K562 (cell line): Measurements from ENCODE around the gene PPIL6. TPM values are rescaled to one million over a fixed set of nuclear protein-coding genes. Genes with fewer than 3 reads are reported as not detected.

ENCODE experiments used
- ATAC-seq: fragments of 200-7000 bp; cut with Tn5 transposase; 3 replicates; pipeline ENCODE4 v1.9.1; 2020; ENCODE audit warnings: moderate library complexity
- BruUV-seq: library from RNA; stranded (reverse); fragments of 400-500 nt; replicated peaks from 2 replicates; lab custom pipeline; 2021; lab: Mats Ljungman, UMichigan
- CTCF ChIA-PET: fragments of 300-600 bp; formaldehyde crosslinking; extraction: SDS; loops from one replicate; lab custom pipeline; 2021; ENCODE audit warnings: low intra/inter-chr PET ratio; lab: Yijun Ruan, JAX
- POLR2A ChIA-PET: fragments of 300-600, 350-650 bp; sonication (Branson Sonifier 250); formaldehyde crosslinking; extraction: SDS; loops from one replicate; lab custom pipeline; 2021; ENCODE audit warnings: antibody characterized with exemption, inconsistent platforms; lab: Yijun Ruan, JAX
- DNase-seq, 4 experiments: peaks; one replicate each; pipeline versions ENCODE4 v3.0.0 to v3.0.0-alpha.2; 2011 to 2018; ENCODE audit warnings: low spot score in 3 of 4, mixed read lengths in 3 of 4; ENCODE audit errors: extremely low read depth in 1 of 4
- FAIRE-seq: peaks from 2 replicates; lab custom pipeline; 2011; peaks lifted over from hg19 to GRCh38; lab: Jason Lieb, UNC
- H2AFZ ChIP-seq: 2 replicates; pipeline ENCODE4 v1.6.0; 2011; ENCODE audit warnings: low read depth, low read length, control low read depth, inconsistent platforms
- H3K27ac ChIP-seq: fragments of 200-600 bp; 3 replicates; pipeline ENCODE4 v1.8.0; 2011; ENCODE audit warnings: low read depth, mild to moderate bottlenecking, control low read depth, inconsistent platforms, low read length, moderate library complexity, mixed read lengths; ENCODE audit errors: extremely low read depth
- H3K27me3 ChIP-seq, 2 experiments: fragments of 300-600 bp in 1 of 2; 2 replicates in 1 of 2; 3 replicates in 1 of 2; pipeline versions ENCODE4 v1.6.0 to v1.8.0; 2011; ENCODE audit warnings: inconsistent platforms in 2 of 2, low read length in 2 of 2, mild to moderate bottlenecking in 1 of 2, mixed read lengths in 1 of 2, moderate library complexity in 1 of 2; ENCODE audit not compliant: control insufficient read depth in 2 of 2, insufficient read depth in 2 of 2
- H3K36me3 ChIP-seq: fragments of 300-600 bp; 3 replicates; pipeline ENCODE4 v1.8.0; 2011; ENCODE audit warnings: mild to moderate bottlenecking, low read length, inconsistent platforms; ENCODE audit not compliant: control insufficient read depth, insufficient read depth
- H3K4me1 ChIP-seq, 2 experiments: fragments of 200-600 bp in 1 of 2; replicated peaks in 1 of 2; 2 replicates in 1 of 2; 3 replicates in 1 of 2; pipeline versions ENCODE4 v1.5.1 to v1.8.0; 2011; ENCODE audit warnings: inconsistent platforms in 2 of 2, low read length in 2 of 2, mild to moderate bottlenecking in 1 of 2, mixed read lengths in 1 of 2, moderate library complexity in 1 of 2; ENCODE audit not compliant: control insufficient read depth in 2 of 2, insufficient read depth in 2 of 2
- H3K4me2 ChIP-seq: 2 replicates; pipeline ENCODE4 v1.6.1; 2011; ENCODE audit warnings: low read length, control low read depth, inconsistent platforms, mixed read lengths; ENCODE audit not compliant: insufficient read depth
- H3K4me3 ChIP-seq: fragments of 200-600 bp; sonication (generic), shearing (Covaris generic); 2 replicates; pipeline ENCODE4 v1.5.1; 2016; ENCODE audit warnings: control low read depth, inconsistent platforms
- H3K79me2 ChIP-seq: fragments of 200-600 bp; 3 replicates; pipeline ENCODE4 v1.8.0; 2011; ENCODE audit warnings: low read length, inconsistent platforms; ENCODE audit not compliant: control insufficient read depth, insufficient read depth
- H3K9ac ChIP-seq, 2 experiments: 2 replicates each; pipeline versions ENCODE4 v1.6.0 to v1.6.1; 2011; ENCODE audit warnings: low read depth in 2 of 2, low read length in 2 of 2, control low read depth in 1 of 2, inconsistent platforms in 1 of 2, mild to moderate bottlenecking in 1 of 2, mixed read lengths in 1 of 2; ENCODE audit not compliant: insufficient read depth in 1 of 2
- H3K9me1 ChIP-seq: one replicate; pipeline ENCODE4 v1.6.0; 2011; ENCODE audit warnings: inconsistent platforms, mild to moderate bottlenecking, low read length, moderate library complexity; ENCODE audit not compliant: control insufficient read depth, insufficient read depth
- H3K9me3 ChIP-seq: replicated peaks from 2 replicates; pipeline ENCODE4 v1.5.1; 2011; ENCODE audit warnings: low read depth, low read length, inconsistent platforms; ENCODE audit not compliant: control insufficient read depth, insufficient read depth
- H4K20me1 ChIP-seq: replicated peaks from 2 replicates; pipeline ENCODE4 v1.6.1; 2011; ENCODE audit warnings: low read length, inconsistent platforms, mixed read lengths; ENCODE audit not compliant: control insufficient read depth, insufficient read depth
- ATF3 ChIP-seq, 2 experiments: fragments of 450-650 bp in 1 of 2; sonication (generic) in 1 of 2; formaldehyde crosslinking in 1 of 2; IDR thresholded peaks in 1 of 2; conservative IDR thresholded peaks in 1 of 2; 2 replicates each; pipeline versions ENCODE4 v1.6.1 to v1.8.1; 2016 to 2023; ENCODE audit warnings: mild to moderate bottlenecking in 2 of 2, moderate library complexity in 2 of 2, inconsistent platforms in 1 of 2, missing genetic modification reagents in 1 of 2
- CHD1 ChIP-seq: fragments of 200-600 bp; sonication (generic); IDR thresholded peaks from one replicate; pipeline ENCODE4 v1.6.1; 2012; ENCODE audit warnings: mild to moderate bottlenecking, moderate library complexity, low read length, inconsistent platforms
- GABPA ChIP-seq: fragments of 200-800 bp; sonication (Bioruptor generic); conservative IDR thresholded peaks from 2 replicates; pipeline ENCODE4 v1.6.1; 2016; ENCODE audit warnings: low read depth, missing genetic modification characterization, missing compliant biosample characterization
- NCOA1 ChIP-seq: fragments of 450-650 bp; IDR thresholded peaks from 2 replicates; pipeline ENCODE4 v1.6.1; 2016; ENCODE audit warnings: low read depth
- POLR2AphosphoS5 ChIP-seq: IDR thresholded peaks from 2 replicates; pipeline ENCODE4 v1.6.1; 2011; ENCODE audit warnings: mild to moderate bottlenecking, low read depth, low read length, moderate library complexity; ENCODE audit not compliant: control insufficient read depth, insufficient read depth
- RFX1 ChIP-seq: fragments of 450-650 bp; IDR thresholded peaks from 2 replicates; pipeline ENCODE4 v1.6.1; 2016; ENCODE audit warnings: mild to moderate bottlenecking, moderate library complexity
- WHSC1 ChIP-seq: IDR thresholded peaks from one replicate; pipeline ENCODE4 v1.6.1; 2012; ENCODE audit warnings: low read length, control low read depth, inconsistent platforms
- ZFPM2 ChIP-seq: fragments of 250-450 bp; sonication (Bioruptor Pico); IDR thresholded peaks from 2 replicates; pipeline ENCODE4 v1.5.1; 2022; ENCODE audit warnings: mild to moderate bottlenecking
- ZNF347 ChIP-seq: fragments of 450-650 bp; formaldehyde crosslinking; IDR thresholded peaks from 2 replicates; pipeline ENCODE4 v1.4.0; 2020; ENCODE audit warnings: low read depth, mild to moderate bottlenecking, moderate library complexity
- ZNF592 ChIP-seq: fragments of 450-650 bp; IDR thresholded peaks from 2 replicates; pipeline ENCODE4 v1.6.1; 2017; ENCODE audit warnings: antibody characterized with exemption, mild to moderate bottlenecking
- WGBS: fragments of 100-300 bp; shearing (Covaris generic); methylation state at CpG from one replicate; pipeline ENCODE4 v1.1.6; 2016; ENCODE audit warnings: low coverage, mixed read lengths; ENCODE audit not compliant: insufficient coverage; ENCODE audit errors: missing lambda C conversion rate; 5-methylcytosine and 5-hydroxymethylcytosine counted together
- in situ Hi-C: fragments of 300-500 bp; cut with MboI; formaldehyde crosslinking; loops from 4 replicates; pipeline ENCODE4 v1.15.0; 2018; ENCODE audit warnings: inconsistent platforms, mixed read lengths
- intact Hi-C: fragments of 100-400 bp; cut with micrococcal nuclease; formaldehyde crosslinking; loops from 2 replicates; pipeline ENCODE4 v1.14.2; 2022
- polyA plus RNA-seq, 8 experiments: library from polyadenylated mRNA; depleted of rRNA in 4 of 8; stranded (reverse) in 5 of 8; unstranded in 3 of 8; fragments of >200 nt; fragmentation: Nextera tagmentation in 2 of 8; fragmentation: Illumina TruSeq in 1 of 8; extraction: Ambion mirVana in 2 of 8; extraction: Trizol in 1 of 8; gene quantifications; 2 replicates each; pipeline versions ENCODE4 v1.2.1 to v1.2.3, GENCODE V29; 2011 to 2014; ENCODE audit warnings: inconsistent platforms in 1 of 8, missing spikeins in 1 of 8
- total RNA-seq, 7 experiments: library from RNA; depleted of rRNA in 6 of 7; stranded (reverse); fragments of >200 nt in 6 of 7; fragmentation: Illumina TruSeq in 2 of 7; extraction: Trizol in 2 of 7; gene quantifications; 2 replicates each; pipeline versions ENCODE4 v1.2.1 to v1.2.3, GENCODE V29; 2011 to 2021; ENCODE audit warnings: low replicate concordance in 1 of 7

PPIL6 gene
- total and polyA plus RNA-seq, 9 of the 15 experiments (the other 6 are each of a cell fraction or from before 2014, with no cell fraction given), result 0.03 to 0.98 (median 0.41) TPM; not detected in 1

GRCh38 chr6:109469591-109470189, 29.3 kb upstream of the PPIL6 start:
- ChIA-PET POLR2A (interaction anchor here (0.5 to 1.5 kb wide), 5 partner anchors 9 to 29 kb away, joined by 3 to 6 read pairs (median 3); partner anchors contain the start of genes PPIL6, SMPD2 and ZBTB24), CTCF (no interaction called here)
- Histone ChIP-seq H3K36me3 (peaks cover 97% of the 10 kb centered on the region), H3K9ac (no peak overlapping the region), H3K4me2 (no peak overlapping the region), H3K27me3 (no peaks in the 10 kb centered on the region), H3K79me2 (0 out of 3 replicates have a peak, but pooled peaks cover 3% of the 10 kb centered on the region), H3K4me3 (no peak overlapping the region), H4K20me1 (no peaks in the 10 kb centered on the region), H3K9me1 (peaks cover 3% of the 10 kb centered on the region), H3K27ac (no peak overlapping the region), H3K9me3 (no peaks in the 10 kb centered on the region), H2AFZ (no peak overlapping the region), H3K4me1 (no peaks in the 10 kb centered on the region)
- TF ChIP-seq GABPA (tag), result no peak
- no peak for TF ChIP-seq NCOA1
- no peak for TF ChIP-seq ZNF347 (CRISPR knock-in tag)
- TF ChIP-seq WHSC1, result no peak
- no peak for ATAC-seq
- DNase-seq, result no peak
- in situ Hi-C loops, result no loop called here
- 87% methylated on average over 5 of the region's 5 CpGs for WGBS
- no peak for FAIRE-seq
- BruUV-seq, result no TSS peak
- intact Hi-C loops, result no loop called here

- Histone ChIP-seq H3K27ac (no peak overlapping the region), H3K9me3 (no peaks in the 10 kb centered on the region), H3K27me3 (no peaks in the 10 kb centered on the region), H2AFZ (no peak overlapping the region), H3K4me3 (no peak overlapping the region), H3K4me1 (no peaks in the 10 kb centered on the region), H3K9me1 (no peaks in the 10 kb centered on the region), H3K79me2 (0 out of 3 replicates have a peak, but pooled peaks cover 5% of the 10 kb centered on the region), H3K36me3 (peaks cover 97% of the 10 kb centered on the region), H3K4me2 (no peak overlapping the region), H3K9ac (no peak overlapping the region), H4K20me1 (no peaks in the 10 kb centered on the region)
- BruUV-seq, result no TSS peak
- 87% methylated on average over 6 of the region's 6 CpGs for WGBS
- no peak for FAIRE-seq
- no peak for ATAC-seq
- DNase-seq, result no peak
- intact Hi-C loops, result no loop called here
- POLR2A ChIA-PET, result no interaction called here
- CTCF ChIA-PET, result no interaction called here
- in situ Hi-C loops, result no loop called here
- TF ChIP-seq ZNF592, result no peak
- no peak for TF ChIP-seq CHD1
- no peak for TF ChIP-seq ZFPM2 (CRISPR knock-in tag)
- no peak for TF ChIP-seq RFX1
- TF ChIP-seq POLR2AphosphoS5, result no peak
- no peak for TF ChIP-seq ATF3 (IDR thresholded peaks at IDR 0.05)
- TF ChIP-seq ATF3 (CRISPR knock-in tag; conservative IDR thresholded peaks at IDR 0.05), result no peak
These were observed 27.3 kb upstream of the PPIL6 start for GRCh38 chr6:109467696-109468095.
